Bronchial epithelial cell (primary cell): Measurements from ENCODE around the gene ELF5. TPM values are rescaled to one million over a fixed set of nuclear protein-coding genes. Genes with fewer than 3 reads are reported as not detected.

Experiments used
- DNase-seq: peaks from one replicate; pipeline ENCODE4 v3.0.0-alpha.2; 2010; ENCODE audit warnings: low read depth
- FAIRE-seq: peaks from 2 replicates; lab custom pipeline; 2011; peaks lifted over from hg19 to GRCh38; lab: Jason Lieb, UNC
- H3K27me3 ChIP-seq: 2 replicates; pipeline ENCODE4 v1.5.1; 2011; ENCODE audit warnings: low read length; ENCODE audit not compliant: control insufficient read depth, insufficient read depth
- H3K36me3 ChIP-seq: 2 replicates; pipeline ENCODE4 v1.5.1; 2011; ENCODE audit warnings: low read length; ENCODE audit not compliant: control insufficient read depth, insufficient read depth
- H3K4me3 ChIP-seq: 2 replicates; pipeline ENCODE4 v1.5.1; 2011; ENCODE audit warnings: mild to moderate bottlenecking, low read depth, low read length, control low read depth
- total RNA-seq: library from RNA; depleted of rRNA; stranded (reverse); fragments of >200 nt; gene quantifications from 2 replicates; pipeline ENCODE4 v1.2.1, GENCODE V29; 2014
- TF ChIP-seq, protein P1 (sequence below): IDR thresholded peaks from 2 replicates; pipeline ENCODE4 v1.5.1; 2011; ENCODE audit warnings: mild to moderate bottlenecking, moderate library complexity, low read length, control low read depth, inconsistent platforms; ENCODE audit not compliant: insufficient read depth, severe bottlenecking

The ELF5 gene
- total RNA-seq, 1 donor from 2014 or later: 0.53 TPM

GRCh38 chr11:34537636-34538035 is 24.0 kb upstream of the ELF5 start:
- TF ChIP-seq, protein P1, sequence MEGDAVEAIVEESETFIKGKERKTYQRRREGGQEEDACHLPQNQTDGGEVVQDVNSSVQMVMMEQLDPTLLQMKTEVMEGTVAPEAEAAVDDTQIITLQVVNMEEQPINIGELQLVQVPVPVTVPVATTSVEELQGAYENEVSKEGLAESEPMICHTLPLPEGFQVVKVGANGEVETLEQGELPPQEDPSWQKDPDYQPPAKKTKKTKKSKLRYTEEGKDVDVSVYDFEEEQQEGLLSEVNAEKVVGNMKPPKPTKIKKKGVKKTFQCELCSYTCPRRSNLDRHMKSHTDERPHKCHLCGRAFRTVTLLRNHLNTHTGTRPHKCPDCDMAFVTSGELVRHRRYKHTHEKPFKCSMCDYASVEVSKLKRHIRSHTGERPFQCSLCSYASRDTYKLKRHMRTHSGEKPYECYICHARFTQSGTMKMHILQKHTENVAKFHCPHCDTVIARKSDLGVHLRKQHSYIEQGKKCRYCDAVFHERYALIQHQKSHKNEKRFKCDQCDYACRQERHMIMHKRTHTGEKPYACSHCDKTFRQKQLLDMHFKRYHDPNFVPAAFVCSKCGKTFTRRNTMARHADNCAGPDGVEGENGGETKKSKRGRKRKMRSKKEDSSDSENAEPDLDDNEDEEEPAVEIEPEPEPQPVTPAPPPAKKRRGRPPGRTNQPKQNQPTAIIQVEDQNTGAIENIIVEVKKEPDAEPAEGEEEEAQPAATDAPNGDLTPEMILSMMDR: no peak
- H3K27me3 ChIP-seq: peaks cover 12% of the 10 kb centered on the region
- no peaks in the 10 kb centered on the region for H3K36me3 ChIP-seq
- FAIRE-seq (no peak), DNase-seq (peak; percentile 31)
- H3K4me3 ChIP-seq: no peak overlapping the region

DNA sequence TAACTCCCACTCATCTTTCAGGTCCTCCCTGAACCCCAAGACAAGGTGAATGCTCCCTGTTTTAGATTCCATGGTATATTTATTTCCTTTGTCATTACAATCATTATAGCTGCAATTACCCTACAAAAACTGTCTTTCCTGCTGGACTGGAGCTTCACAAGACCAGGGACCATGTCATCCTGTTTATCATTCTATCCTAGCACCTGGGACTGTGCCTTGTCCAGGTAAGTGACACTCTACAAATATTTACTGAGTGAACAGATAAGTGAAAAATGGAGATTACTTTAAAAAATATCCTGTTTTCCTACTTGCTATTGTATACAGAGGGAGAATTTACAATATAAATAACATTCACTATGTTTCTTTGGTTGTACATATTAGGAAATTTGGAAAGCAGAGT is 22.5 kb upstream of the ELF5 start:
- TF ChIP-seq, protein P1: no peak
- H3K4me3 ChIP-seq: no peak overlapping the region
- H3K27me3 ChIP-seq: peaks cover 4% of the 10 kb centered on the region
- no peak for DNase-seq
- FAIRE-seq: no peak
- H3K36me3 ChIP-seq: no peaks in the 10 kb centered on the region

DNA sequence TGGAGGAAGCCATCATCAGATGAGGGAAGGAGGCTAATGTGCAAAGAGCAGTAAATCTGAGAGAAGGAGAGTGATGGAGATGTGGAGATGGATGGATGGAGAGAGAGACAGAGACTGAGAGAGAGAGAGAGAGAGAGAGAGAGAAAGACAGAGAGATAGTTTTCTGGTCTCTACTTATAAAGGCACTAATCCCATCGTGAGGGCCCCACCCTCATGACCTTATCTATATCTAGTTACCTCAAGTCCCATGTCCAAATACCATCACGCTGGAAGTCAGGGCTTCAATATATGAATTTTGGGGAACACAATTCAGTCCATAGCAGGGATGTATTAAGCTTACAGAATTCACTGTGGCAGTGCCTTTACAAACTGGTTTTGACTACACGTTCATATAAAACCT is 21.2 kb upstream of the ELF5 start:
- Histone ChIP-seq H3K4me3 (no peak overlapping the region), H3K36me3 (no peaks in the 10 kb centered on the region), H3K27me3 (peaks cover 1% of the 10 kb centered on the region)
- DNase-seq (no peak), FAIRE-seq (no peak)
- TF ChIP-seq, protein P1: no peak

DNA sequence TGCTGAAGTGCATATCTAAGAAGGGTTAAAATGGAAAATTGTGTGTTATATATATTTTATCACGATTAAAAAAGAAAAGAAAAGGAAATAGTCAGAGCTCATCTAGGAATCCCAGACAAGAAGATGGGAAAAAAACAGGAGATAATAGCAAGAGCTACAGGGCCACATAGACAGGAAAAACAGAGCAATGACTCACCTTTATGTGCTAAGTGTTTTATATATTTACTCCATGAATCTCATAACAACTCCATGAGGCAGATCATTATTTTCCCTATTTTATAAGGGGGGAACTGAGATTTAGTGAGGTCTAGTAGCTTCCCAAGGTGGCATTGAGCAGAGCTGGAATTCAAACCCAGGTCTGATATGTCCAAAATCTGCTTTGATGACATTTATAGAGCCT is 18.1 kb upstream of the ELF5 start:
- Histone ChIP-seq H3K36me3 (no peaks in the 10 kb centered on the region), H3K4me3 (no peak overlapping the region), H3K27me3 (no peaks in the 10 kb centered on the region)
- no peak for FAIRE-seq
- TF ChIP-seq, protein P1: no peak
- DNase-seq: peak; percentile 22

- TF ChIP-seq, protein P1: no peak
- no peak for DNase-seq
- Histone ChIP-seq H3K27me3 (no peaks in the 10 kb centered on the region), H3K4me3 (no peak overlapping the region), H3K36me3 (no peaks in the 10 kb centered on the region)
- no peak for FAIRE-seq
Observed at GRCh38 chr11:34530545-34531234, 17.1 kb upstream of the ELF5 start.

- Histone ChIP-seq H3K36me3 (no peaks in the 10 kb centered on the region), H3K4me3 (no peak overlapping the region), H3K27me3 (no peaks in the 10 kb centered on the region)
- DNase-seq (no peak), FAIRE-seq (no peak)
- TF ChIP-seq, protein P1: no peak
Observed at GRCh38 chr11:34529643-34530042, 16.0 kb upstream of the ELF5 start.
